ENCODE data around the gene KRT20. TPM values are rescaled to one million over a fixed set of nuclear protein-coding genes. Genes with fewer than 3 reads are reported as not detected.

Gene KRT20
- total and polyA plus RNA-seq, 2 of the 4 experiments (the other 2 are of a cell fraction) = not detected

- in situ Hi-C loops (cut with MboI; ENCODE audit: low sequenced_read_pairs) = no loop called here
- H4K8ac ChIP-seq (ENCODE audit: low read depth in 2 of 2, low read length in 2 of 2) = peak overlapping the region in 1 of 2 experiments; percentile 29; a peak in 1 of 4 replicates
- no peak overlapping the region for H2BK5ac ChIP-seq (ENCODE audit: low read depth, low read length, poor library complexity, severe bottlenecking)
- no peaks in the 10 kb centered on the region; the same call in 1 of the 2 replicates for H3K9me1 ChIP-seq (ENCODE audit: insufficient read depth, low read length)
- H4K91ac ChIP-seq (ENCODE audit: insufficient read depth, low read depth, low read length) = no peak overlapping the region
- ATAC-seq (ENCODE audit: low read depth) (no peak; the same call in 1 of the 2 replicates), DNase-seq (no peak)
- no peak overlapping the region for H2BK20ac ChIP-seq (ENCODE audit: low read depth, low read length)
- no peak overlapping the region for H3K23ac ChIP-seq (ENCODE audit: low read depth, low read length)
- peaks cover 19 to 26% of the 10 kb centered on the region in 2 experiments for H3K79me1 ChIP-seq (ENCODE audit: low read depth in 1 of 2, low read length in 2 of 2)
- no peak overlapping the region for H2AFZ ChIP-seq (replicated peaks; ENCODE audit: low read length, poor library complexity)
- H2AK5ac ChIP-seq (ENCODE audit: low read depth, low read length) = no peak overlapping the region
- H4K5ac ChIP-seq (ENCODE audit: low read depth, low read length) = no peak overlapping the region
- CTCF ChIA-PET = no interaction called here
- WGBS, 2 experiments (ENCODE audit: extremely low coverage in 2 of 2, insufficient read length in 1 of 2) = 73% methylated on average over 2 of the region's 7 CpGs; no CpG with 5 or more reads in 1 of the 2 experiments
- H3K27ac ChIP-seq (ENCODE audit: insufficient read depth, low read length) = no peak overlapping the region
- H2AK9ac ChIP-seq (replicated peaks; ENCODE audit: low read depth, low read length, poor library complexity) = no peak overlapping the region
- TF ChIP-seq CTCF (conservative IDR thresholded peaks at IDR 0.05; ENCODE audit: low read depth, low read length) = 0 out of 2 replicates have a peak, but pooled peaks have one; percentile 0
- TF ChIP-seq FOS (IDR thresholded peaks at IDR 0.05; ENCODE audit: low read depth, low read length) = no peak
- H3K56ac ChIP-seq (ENCODE audit: extremely low read depth, insufficient read depth, low read length) = no peak overlapping the region
- H3K27me3 ChIP-seq (ENCODE audit: control insufficient read depth, insufficient read depth, low read length) = no peaks in the 10 kb centered on the region
- no TSS peak for BruUV-seq (replicated peaks)
- dilution Hi-C loops (cut with HindIII; ENCODE audit: low sequenced_read_pairs, unreplicated experiment) = no loop called here
- no peak overlapping the region for H3K9ac ChIP-seq (ENCODE audit: low read depth, low read length)
- H3K36me3 ChIP-seq (ENCODE audit: control insufficient read depth, insufficient read depth, low read length) = no peaks in the 10 kb centered on the region
- H3K18ac ChIP-seq (ENCODE audit: low read depth, low read length) = no peak overlapping the region; the same call in 1 of the 2 replicates
- no peak overlapping the region for H2BK15ac ChIP-seq (ENCODE audit: low read depth, low read length)
- H3K4me3 ChIP-seq (ENCODE audit: insufficient read depth, low read depth, low read length) = no peak overlapping the region
- intact Hi-C loops (cut with micrococcal nuclease) = no loop called here
- H3K4ac ChIP-seq (ENCODE audit: low read depth, low read length) = peak overlapping the region; percentile 6; the same call in 1 of the 2 replicates
- POLR2A ChIA-PET (ENCODE audit: unreplicated experiment) = no interaction called here
- 0 out of 2 replicates have a peak overlapping the region, but pooled peaks have one; percentile 22 for H3K14ac ChIP-seq (replicated peaks; ENCODE audit: low read depth, low read length)
- peaks cover 4% of the 10 kb centered on the region; the same call in 1 of the 2 replicates for H3K4me1 ChIP-seq (ENCODE audit: control insufficient read depth, insufficient read depth, low read length)
- no peaks in the 10 kb centered on the region for H3K9me3 ChIP-seq (ENCODE audit: control insufficient read depth, insufficient read depth, low read length)
- no peak overlapping the region for H3K4me2 ChIP-seq (ENCODE audit: low read depth, low read length)
- H4K20me1 ChIP-seq (ENCODE audit: insufficient read depth, low read length) = no peaks in the 10 kb centered on the region
- H2BK120ac ChIP-seq (ENCODE audit: low read depth, low read length) = no peak overlapping the region
Observed at GRCh38 chr17:40827746-40828453, 57.1 kb downstream of the KRT20 start.

Other genes starting within 250 kb of the KRT20 start
- 119 and 169 TPM in 2 replicates for gene SMARCE1, start 237.4 kb downstream of the KRT20 start, total RNA-seq (2012; rRNA removed)
- gene SMARCE1, start 237.4 kb downstream of the KRT20 start, polyA plus RNA-seq (2012; rRNA removed) = 62.4 and 66.2 TPM in 2 replicates
- not detected in 2 replicates for gene KRT222, start 220.1 kb downstream of the KRT20 start, total RNA-seq (2012; rRNA removed)
- not detected in 2 replicates for gene KRT222, start 220.1 kb downstream of the KRT20 start, polyA plus RNA-seq (2012; rRNA removed)
- not detected in 2 replicates for gene KRT24, start 181.5 kb downstream of the KRT20 start, total RNA-seq (2012; rRNA removed)
- gene KRT24, start 181.5 kb downstream of the KRT20 start, polyA plus RNA-seq (2012; rRNA removed) = not detected in 2 replicates
- not detected in 2 replicates for gene KRT25, start 129.9 kb downstream of the KRT20 start, total RNA-seq (2012; rRNA removed)
- not detected in 2 replicates for gene KRT25, start 129.9 kb downstream of the KRT20 start, polyA plus RNA-seq (2012; rRNA removed)
- gene KRT26, start 113.0 kb downstream of the KRT20 start, total RNA-seq (2012; rRNA removed) = not detected in 2 replicates
- gene KRT26, start 113.0 kb downstream of the KRT20 start, polyA plus RNA-seq (2012; rRNA removed) = not detected in 2 replicates
- not detected in 2 replicates for gene KRT27, start 102.7 kb downstream of the KRT20 start, total RNA-seq (2012; rRNA removed)
- gene KRT27, start 102.7 kb downstream of the KRT20 start, polyA plus RNA-seq (2012; rRNA removed) = not detected in 2 replicates
- not detected in 2 replicates for gene KRT28, start 85.3 kb downstream of the KRT20 start, total RNA-seq (2012; rRNA removed)
- gene KRT28, start 85.3 kb downstream of the KRT20 start, polyA plus RNA-seq (2012; rRNA removed) = not detected in 2 replicates
- gene KRT10, start 62.6 kb downstream of the KRT20 start, total RNA-seq (2012; rRNA removed) = 0.18 and 1.1 TPM in 2 replicates
- 18.3 and 18.5 TPM in 2 replicates for gene KRT10, start 62.6 kb downstream of the KRT20 start, polyA plus RNA-seq (2012; rRNA removed)
- gene KRT12, start 18.0 kb downstream of the KRT20 start, total RNA-seq (2012; rRNA removed) = not detected in 2 replicates
- gene KRT12, start 18.0 kb downstream of the KRT20 start, polyA plus RNA-seq (2012; rRNA removed) = not detected in 2 replicates
- gene KRT23, start 52.4 kb upstream of the KRT20 start, total RNA-seq (2012; rRNA removed) = 0.28 and 0.36 TPM in 2 replicates
- gene KRT23, start 52.4 kb upstream of the KRT20 start, polyA plus RNA-seq (2012; rRNA removed) = 0.32 and 0.39 TPM in 2 replicates
- not detected in 2 replicates for gene KRT39, start 81.7 kb upstream of the KRT20 start, total RNA-seq (2012; rRNA removed)
- gene KRT39, start 81.7 kb upstream of the KRT20 start, polyA plus RNA-seq (2012; rRNA removed) = 0.15 TPM in 1 of 2 replicates, not detected in the other
- not detected in 2 replicates for gene KRT40, start 99.1 kb upstream of the KRT20 start, total RNA-seq (2012; rRNA removed)
- not detected in 2 replicates for gene KRT40, start 99.1 kb upstream of the KRT20 start, polyA plus RNA-seq (2012; rRNA removed)
- gene KRTAP3-3, start 108.9 kb upstream of the KRT20 start, total RNA-seq (2012; rRNA removed) = not detected in 2 replicates
- not detected in 2 replicates for gene KRTAP3-3, start 108.9 kb upstream of the KRT20 start, polyA plus RNA-seq (2012; rRNA removed)
- gene KRTAP3-2, start 114.7 kb upstream of the KRT20 start, total RNA-seq (2012; rRNA removed) = not detected in 2 replicates
- not detected in 2 replicates for gene KRTAP3-2, start 114.7 kb upstream of the KRT20 start, polyA plus RNA-seq (2012; rRNA removed)
- gene KRTAP3-1, start 123.9 kb upstream of the KRT20 start, total RNA-seq (2012; rRNA removed) = not detected in 2 replicates
- not detected in 2 replicates for gene KRTAP3-1, start 123.9 kb upstream of the KRT20 start, polyA plus RNA-seq (2012; rRNA removed)
- gene KRTAP1-5, start 142.0 kb upstream of the KRT20 start, total RNA-seq (2012; rRNA removed) = 33.1 and 34.8 TPM in 2 replicates
- 27.0 and 35.9 TPM in 2 replicates for gene KRTAP1-5, start 142.0 kb upstream of the KRT20 start, polyA plus RNA-seq (2012; rRNA removed)
- gene KRTAP1-4, start 145.0 kb upstream of the KRT20 start, total RNA-seq (2012; rRNA removed) = not detected in 2 replicates
- not detected in 2 replicates for gene KRTAP1-4, start 145.0 kb upstream of the KRT20 start, polyA plus RNA-seq (2012; rRNA removed)
- gene KRTAP1-3, start 149.6 kb upstream of the KRT20 start, total RNA-seq (2012; rRNA removed) = not detected in 2 replicates
- gene KRTAP1-3, start 149.6 kb upstream of the KRT20 start, polyA plus RNA-seq (2012; rRNA removed) = not detected in 2 replicates
- gene KRTAP1-1, start 156.2 kb upstream of the KRT20 start, total RNA-seq (2012; rRNA removed) = 0.83 and 0.90 TPM in 2 replicates
- gene KRTAP1-1, start 156.2 kb upstream of the KRT20 start, polyA plus RNA-seq (2012; rRNA removed) = 1.2 and 1.5 TPM in 2 replicates
- gene KRTAP2-1, start 162.1 kb upstream of the KRT20 start, total RNA-seq (2012; rRNA removed) = not detected in 2 replicates
- not detected in 2 replicates for gene KRTAP2-1, start 162.1 kb upstream of the KRT20 start, polyA plus RNA-seq (2012; rRNA removed)
- gene KRTAP2-2, start 170.0 kb upstream of the KRT20 start, total RNA-seq (2012; rRNA removed) = not detected in 2 replicates
- gene KRTAP2-2, start 170.0 kb upstream of the KRT20 start, polyA plus RNA-seq (2012; rRNA removed) = 0.17 TPM in 1 of 2 replicates, not detected in the other
- 1.4 TPM in 2 replicates for gene KRTAP2-3, start 174.9 kb upstream of the KRT20 start, total RNA-seq (2012; rRNA removed)
- gene KRTAP2-3, start 174.9 kb upstream of the KRT20 start, polyA plus RNA-seq (2012; rRNA removed) = 35.2 and 35.6 TPM in 2 replicates
- not detected in 2 replicates for gene KRTAP2-4, start 180.6 kb upstream of the KRT20 start, total RNA-seq (2012; rRNA removed)
- not detected in 2 replicates for gene KRTAP2-4, start 180.6 kb upstream of the KRT20 start, polyA plus RNA-seq (2012; rRNA removed)
- not detected in 2 replicates for gene KRTAP4-7, start 198.9 kb upstream of the KRT20 start, total RNA-seq (2012; rRNA removed)
- 0.11 TPM in 1 of 2 replicates, not detected in the other for gene KRTAP4-7, start 198.9 kb upstream of the KRT20 start, polyA plus RNA-seq (2012; rRNA removed)
- gene KRTAP4-8, start 212.9 kb upstream of the KRT20 start, total RNA-seq (2012; rRNA removed) = not detected in 2 replicates
- not detected in 2 replicates for gene KRTAP4-8, start 212.9 kb upstream of the KRT20 start, polyA plus RNA-seq (2012; rRNA removed)
- gene KRTAP4-16, start 217.0 kb upstream of the KRT20 start, total RNA-seq (2012; rRNA removed) = not detected in 2 replicates
- not detected in 2 replicates for gene KRTAP4-16, start 217.0 kb upstream of the KRT20 start, polyA plus RNA-seq (2012; rRNA removed)
- gene KRTAP4-9, start 220.1 kb upstream of the KRT20 start, total RNA-seq (2012; rRNA removed) = not detected in 2 replicates
- 0.24 TPM in 2 replicates for gene KRTAP4-9, start 220.1 kb upstream of the KRT20 start, polyA plus RNA-seq (2012; rRNA removed)
- not detected in 2 replicates for gene KRTAP4-11, start 233.1 kb upstream of the KRT20 start, total RNA-seq (2012; rRNA removed)
- not detected in 2 replicates for gene KRTAP4-11, start 233.1 kb upstream of the KRT20 start, polyA plus RNA-seq (2012; rRNA removed)
- 0.18 TPM in 1 of 2 replicates, not detected in the other for gene KRTAP4-12, start 238.9 kb upstream of the KRT20 start, total RNA-seq (2012; rRNA removed)
- 1.0 and 1.1 TPM in 2 replicates for gene KRTAP4-12, start 238.9 kb upstream of the KRT20 start, polyA plus RNA-seq (2012; rRNA removed)